ENCODE data around the gene TLR5. TPM values are rescaled to one million over a fixed set of nuclear protein-coding genes. Genes with fewer than 3 reads are reported as not detected.
A peak's percentile ranks its signal among the peaks of the same experiment; 100 is the strongest.

The TLR5 gene, protein sequence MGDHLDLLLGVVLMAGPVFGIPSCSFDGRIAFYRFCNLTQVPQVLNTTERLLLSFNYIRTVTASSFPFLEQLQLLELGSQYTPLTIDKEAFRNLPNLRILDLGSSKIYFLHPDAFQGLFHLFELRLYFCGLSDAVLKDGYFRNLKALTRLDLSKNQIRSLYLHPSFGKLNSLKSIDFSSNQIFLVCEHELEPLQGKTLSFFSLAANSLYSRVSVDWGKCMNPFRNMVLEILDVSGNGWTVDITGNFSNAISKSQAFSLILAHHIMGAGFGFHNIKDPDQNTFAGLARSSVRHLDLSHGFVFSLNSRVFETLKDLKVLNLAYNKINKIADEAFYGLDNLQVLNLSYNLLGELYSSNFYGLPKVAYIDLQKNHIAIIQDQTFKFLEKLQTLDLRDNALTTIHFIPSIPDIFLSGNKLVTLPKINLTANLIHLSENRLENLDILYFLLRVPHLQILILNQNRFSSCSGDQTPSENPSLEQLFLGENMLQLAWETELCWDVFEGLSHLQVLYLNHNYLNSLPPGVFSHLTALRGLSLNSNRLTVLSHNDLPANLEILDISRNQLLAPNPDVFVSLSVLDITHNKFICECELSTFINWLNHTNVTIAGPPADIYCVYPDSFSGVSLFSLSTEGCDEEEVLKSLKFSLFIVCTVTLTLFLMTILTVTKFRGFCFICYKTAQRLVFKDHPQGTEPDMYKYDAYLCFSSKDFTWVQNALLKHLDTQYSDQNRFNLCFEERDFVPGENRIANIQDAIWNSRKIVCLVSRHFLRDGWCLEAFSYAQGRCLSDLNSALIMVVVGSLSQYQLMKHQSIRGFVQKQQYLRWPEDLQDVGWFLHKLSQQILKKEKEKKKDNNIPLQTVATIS
- 0.84 TPM for polyA plus RNA-seq (2013, experiment 1 of 2)
- polyA plus RNA-seq (2013, experiment 2 of 2) = 1.0 TPM

DNA sequence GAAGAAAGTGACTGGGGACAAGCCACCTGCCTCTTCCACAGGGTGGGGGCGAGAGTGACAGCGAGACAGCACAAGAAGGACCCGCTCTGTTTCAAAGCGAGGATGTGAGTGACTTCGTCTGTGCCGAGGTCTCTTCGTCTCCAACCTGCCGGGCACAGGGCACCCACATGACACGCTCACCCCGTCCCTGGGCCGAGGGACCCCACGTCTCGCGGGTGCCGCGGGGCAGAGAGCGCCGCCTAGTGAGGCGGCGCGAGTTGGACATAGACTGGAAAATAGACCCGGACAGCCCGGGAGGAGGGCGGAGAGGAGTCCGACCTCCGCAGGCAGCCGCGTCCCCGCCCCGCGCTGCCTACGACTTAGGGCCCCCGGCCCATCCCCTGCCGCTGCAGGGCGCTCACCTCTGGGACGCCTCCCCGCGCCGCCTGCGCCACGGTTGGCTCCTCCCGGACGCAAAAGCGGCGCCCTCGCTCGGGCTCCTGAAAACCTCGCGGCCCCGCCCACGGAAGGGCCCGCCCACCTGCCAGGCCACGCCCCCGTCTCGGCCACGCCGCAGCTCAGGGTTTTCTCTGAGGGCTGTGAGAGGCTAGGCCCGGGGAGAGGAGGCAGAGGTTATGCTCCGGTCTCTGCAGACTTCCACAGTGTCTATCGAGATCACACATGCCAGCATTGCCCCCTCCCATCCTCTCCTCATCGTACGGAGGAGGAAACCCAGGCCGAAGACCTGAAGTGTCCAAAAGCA, at the start of gene TLR5:
Gene TLR5, minus strand, starts transcription at position 454 of the 742 bp plus-strand sequence. CDS start 30,217 bp downstream, outside the sequence.
- Histone ChIP-seq H2BK5ac (ENCODE audit: low read length) (no peak within 1 kb of the TSS), H2BK15ac (ENCODE audit: low read length) (no peak within 1 kb of the TSS), H3K23ac (ENCODE audit: low read depth, low read length, poor library complexity) (no peak within 1 kb of the TSS), H4K91ac (ENCODE audit: low read depth, low read length, poor library complexity) (peak within 1 kb of the TSS; percentile 19), H2BK120ac (ENCODE audit: low read depth, low read length) (no peak within 1 kb of the TSS), H4K8ac (ENCODE audit: low read depth, low read length) (no peak within 1 kb of the TSS), H3K18ac (ENCODE audit: low read length) (peak within 1 kb of the TSS; percentile 79), H3K36me3 (replicated peaks in 1 of 2; ENCODE audit: control insufficient read depth in 2 of 2, insufficient read depth in 2 of 2, low read length in 2 of 2) (no peaks in the 10 kb centered on the region), H3K9ac (ENCODE audit: low read depth, low read length, poor library complexity) (no peak within 1 kb of the TSS), H3K79me1 (ENCODE audit: low read depth, low read length) (no peaks in the 10 kb centered on the region), H3K9me3 (replicated peaks in 1 of 2; ENCODE audit: control insufficient read depth in 2 of 2, insufficient read depth in 1 of 2, low read depth in 1 of 2, low read length in 2 of 2) (no peaks in the 10 kb centered on the region), H2AK5ac (ENCODE audit: low read depth, low read length) (peak within 1 kb of the TSS; percentile 4), H2AFZ (ENCODE audit: low read length) (peak within 1 kb of the TSS; percentile 94), H3K4me1 (ENCODE audit: control insufficient read depth in 2 of 2, insufficient read depth in 1 of 2, low read depth in 1 of 2, low read length in 2 of 2) (peaks cover 0 to 8% of the 10 kb centered on the region in 2 donors), H3K27me3 (ENCODE audit: control insufficient read depth in 3 of 3, insufficient read depth in 3 of 3, low read depth in 1 of 3, low read length in 3 of 3) (peaks cover 0 to 7% (median 0%) of the 10 kb centered on the region in 3 experiments), H3K4ac (ENCODE audit: low read length) (no peak within 1 kb of the TSS), H2BK12ac (ENCODE audit: low read length) (no peak within 1 kb of the TSS), H3K4me2 (ENCODE audit: insufficient read depth, low read length, poor library complexity, severe bottlenecking) (peak within 1 kb of the TSS; percentile 78), H3K14ac (ENCODE audit: low read length) (no peak within 1 kb of the TSS), H3K4me3 (ENCODE audit: low read length in 2 of 2) (peak within 1 kb of the TSS; percentile 49 to 78), H3K27ac (replicated peaks; ENCODE audit: low read length) (no peak within 1 kb of the TSS)
- WGBS, 2 donors (ENCODE audit: extremely low coverage in 2 of 2, insufficient read length in 2 of 2, insufficient replicate concordance in 1 of 2) = no CpG with 5 or more reads among the region's 63 CpGs
- DNase-seq (ENCODE audit: low spot score) = peak; percentile 71

DNA sequence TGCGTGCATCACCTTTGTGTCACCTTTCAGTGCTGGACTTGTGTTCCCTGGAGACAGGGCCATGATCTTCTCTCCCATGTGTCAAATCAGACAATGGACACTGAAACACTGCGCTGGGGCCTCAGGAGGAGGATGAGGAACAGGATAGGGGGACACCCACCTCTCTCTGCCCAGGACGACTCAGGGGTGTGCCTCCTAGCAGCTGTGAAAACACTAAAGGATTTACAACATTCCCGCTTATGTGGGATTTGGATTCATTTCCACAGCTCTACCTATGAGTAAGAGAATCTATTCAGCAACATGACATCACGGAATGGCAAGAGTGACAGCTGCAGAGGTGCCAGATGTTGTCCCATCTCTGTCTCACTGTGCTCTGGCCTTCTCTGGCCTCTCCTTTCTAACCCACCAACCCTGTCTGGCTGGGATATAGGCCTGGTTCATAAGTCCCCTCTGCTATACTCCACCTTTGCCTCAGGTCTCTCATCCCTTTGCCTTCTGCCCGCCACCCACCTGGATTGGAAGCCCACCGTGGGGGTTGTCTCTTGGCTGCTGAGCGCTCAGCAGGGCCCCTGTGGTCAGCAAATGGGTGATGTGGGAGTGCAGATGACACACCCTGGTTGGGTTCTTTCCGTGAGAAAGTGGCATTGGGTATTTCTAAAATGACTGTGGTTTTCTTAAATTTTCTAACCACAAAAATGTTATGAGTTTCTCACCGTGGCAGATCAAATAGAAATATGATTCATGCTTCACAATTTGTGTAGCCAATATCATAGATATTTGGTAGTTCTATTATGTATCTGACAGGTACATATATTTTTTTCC, 47.1 kb upstream of the TLR5 start:
- H3K4ac ChIP-seq (ENCODE audit: low read length) = no peak overlapping the region
- H3K4me1 ChIP-seq (ENCODE audit: control insufficient read depth in 2 of 2, insufficient read depth in 1 of 2, low read depth in 1 of 2, low read length in 2 of 2) = no peaks in the 10 kb centered on the region
- no peak overlapping the region for H3K27ac ChIP-seq (replicated peaks; ENCODE audit: low read length)
- no peaks in the 10 kb centered on the region for H3K27me3 ChIP-seq (ENCODE audit: control insufficient read depth in 3 of 3, insufficient read depth in 3 of 3, low read depth in 1 of 3, low read length in 3 of 3)
- WGBS, 2 donors (ENCODE audit: extremely low coverage in 2 of 2, insufficient read length in 2 of 2, insufficient replicate concordance in 1 of 2) = no CpG with 5 or more reads among the region's 10 CpGs
- no peaks in the 10 kb centered on the region for H3K9me3 ChIP-seq (replicated peaks in 1 of 2; ENCODE audit: control insufficient read depth in 2 of 2, insufficient read depth in 1 of 2, low read depth in 1 of 2, low read length in 2 of 2)
- H3K14ac ChIP-seq (ENCODE audit: low read length) = peak overlapping the region; percentile 31
- H4K91ac ChIP-seq (ENCODE audit: low read depth, low read length, poor library complexity) = no peak overlapping the region
- no peak overlapping the region for H4K8ac ChIP-seq (ENCODE audit: low read depth, low read length)
- peak overlapping the region; percentile 94 for H2AK5ac ChIP-seq (ENCODE audit: low read depth, low read length)
- H2AFZ ChIP-seq (ENCODE audit: low read length) = no peak overlapping the region
- H3K4me2 ChIP-seq (ENCODE audit: insufficient read depth, low read length, poor library complexity, severe bottlenecking) = no peak overlapping the region
- no peaks in the 10 kb centered on the region for H3K79me1 ChIP-seq (ENCODE audit: low read depth, low read length)
- DNase-seq (ENCODE audit: low spot score) = no peak
- no peak overlapping the region for H3K23ac ChIP-seq (ENCODE audit: low read depth, low read length, poor library complexity)
- peak overlapping the region; percentile 89 for H2BK15ac ChIP-seq (ENCODE audit: low read length)
- no peak overlapping the region for H3K4me3 ChIP-seq (ENCODE audit: low read length in 2 of 2)
- H2BK5ac ChIP-seq (ENCODE audit: low read length) = no peak overlapping the region
- no peak overlapping the region for H2BK12ac ChIP-seq (ENCODE audit: low read length)
- no peak overlapping the region for H2BK120ac ChIP-seq (ENCODE audit: low read depth, low read length)
- no peak overlapping the region for H3K9ac ChIP-seq (ENCODE audit: low read depth, low read length, poor library complexity)
- H3K36me3 ChIP-seq (replicated peaks in 1 of 2; ENCODE audit: control insufficient read depth in 2 of 2, insufficient read depth in 2 of 2, low read length in 2 of 2) = no peaks in the 10 kb centered on the region
- H3K18ac ChIP-seq (ENCODE audit: low read length) = peak overlapping the region; percentile 28

DNA sequence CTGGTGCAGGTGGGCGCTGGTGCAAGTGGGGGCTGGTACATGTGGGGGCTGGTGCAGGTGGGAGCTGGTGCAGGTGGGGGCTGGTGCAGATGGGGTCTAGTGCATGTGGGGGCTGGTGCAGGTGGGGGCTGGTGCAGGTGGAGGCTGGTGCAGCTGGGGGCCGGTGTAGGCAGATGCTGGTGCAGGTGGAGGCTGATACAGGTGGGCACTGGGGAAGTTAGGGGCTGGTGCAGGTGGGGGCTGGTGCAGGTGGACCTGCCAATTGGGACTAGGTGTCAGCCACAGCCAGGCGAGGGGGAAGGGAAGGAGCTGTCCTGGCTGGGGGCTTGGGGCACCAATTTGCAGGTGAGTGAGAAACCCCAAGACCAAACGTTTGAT, 46.5 kb upstream of the TLR5 start:
- no peaks in the 10 kb centered on the region for H3K9me3 ChIP-seq (replicated peaks in 1 of 2; ENCODE audit: control insufficient read depth in 2 of 2, insufficient read depth in 1 of 2, low read depth in 1 of 2, low read length in 2 of 2)
- peak overlapping the region; percentile 94 for H2AK5ac ChIP-seq (ENCODE audit: low read depth, low read length)
- H4K91ac ChIP-seq (ENCODE audit: low read depth, low read length, poor library complexity) = no peak overlapping the region
- no peak overlapping the region for H2BK12ac ChIP-seq (ENCODE audit: low read length)
- H3K36me3 ChIP-seq (replicated peaks in 1 of 2; ENCODE audit: control insufficient read depth in 2 of 2, insufficient read depth in 2 of 2, low read length in 2 of 2) = no peaks in the 10 kb centered on the region
- no peak overlapping the region for H2BK15ac ChIP-seq (ENCODE audit: low read length)
- DNase-seq (ENCODE audit: low spot score) = no peak
- no peak overlapping the region for H2BK5ac ChIP-seq (ENCODE audit: low read length)
- no peak overlapping the region for H4K8ac ChIP-seq (ENCODE audit: low read depth, low read length)
- no peaks in the 10 kb centered on the region for H3K27me3 ChIP-seq (ENCODE audit: control insufficient read depth in 3 of 3, insufficient read depth in 3 of 3, low read depth in 1 of 3, low read length in 3 of 3)
- H3K18ac ChIP-seq (ENCODE audit: low read length) = no peak overlapping the region
- no peak overlapping the region for H2BK120ac ChIP-seq (ENCODE audit: low read depth, low read length)
- H3K4ac ChIP-seq (ENCODE audit: low read length) = no peak overlapping the region
- no peak overlapping the region for H2AFZ ChIP-seq (ENCODE audit: low read length)
- no peaks in the 10 kb centered on the region for H3K4me1 ChIP-seq (ENCODE audit: control insufficient read depth in 2 of 2, insufficient read depth in 1 of 2, low read depth in 1 of 2, low read length in 2 of 2)
- no peak overlapping the region for H3K14ac ChIP-seq (ENCODE audit: low read length)
- H3K23ac ChIP-seq (ENCODE audit: low read depth, low read length, poor library complexity) = peak overlapping the region; percentile 55
- WGBS, 2 donors (ENCODE audit: extremely low coverage in 2 of 2, insufficient read length in 2 of 2, insufficient replicate concordance in 1 of 2) = no CpG with 5 or more reads among the region's 4 CpGs
- no peak overlapping the region for H3K4me2 ChIP-seq (ENCODE audit: insufficient read depth, low read length, poor library complexity, severe bottlenecking)
- peak overlapping the region; percentile 44 for H3K9ac ChIP-seq (ENCODE audit: low read depth, low read length, poor library complexity)
- H3K79me1 ChIP-seq (ENCODE audit: low read depth, low read length) = no peaks in the 10 kb centered on the region
- no peak overlapping the region for H3K27ac ChIP-seq (replicated peaks; ENCODE audit: low read length)
- H3K4me3 ChIP-seq (ENCODE audit: low read length in 2 of 2) = no peak overlapping the region

Data from neuronal stem cell (in vitro differentiated cells).